ENCODE data around the gene CHN2. TPM values are rescaled to one million over a fixed set of nuclear protein-coding genes. Genes with fewer than 3 reads are reported as not detected.

The CHN2 gene
- total RNA-seq, 1 experiment from 2014 or later, result 7.7 TPM

GRCh38 chr7:29432721-29433120 lies 238.1 kb downstream of the CHN2 start:
- Histone ChIP-seq H3F3A (ENCODE audit: low read length, unreplicated experiment) (no peaks in the 10 kb centered on the region), H3K4me3 (ENCODE audit: low read length) (no peak overlapping the region), H3K4me2 (ENCODE audit: low read length) (no peak overlapping the region), H3K9me2 (replicated peaks; ENCODE audit: low read length) (no peaks in the 10 kb centered on the region), H3K9me3 (ENCODE audit: low read length) (no peaks in the 10 kb centered on the region), H3K4me1 (ENCODE audit: insufficient read depth, low read length) (no peaks in the 10 kb centered on the region), H2AFZ (ENCODE audit: low read length) (no peak overlapping the region), H3K36me3 (ENCODE audit: low read depth, low read length) (no peaks in the 10 kb centered on the region), H3K79me2 (ENCODE audit: low read length) (no peaks in the 10 kb centered on the region), H3K27me3 (ENCODE audit: low read length) (no peaks in the 10 kb centered on the region), H3K9ac (ENCODE audit: low read length) (no peak overlapping the region), H3K27ac (ENCODE audit: low read length) (no peak overlapping the region), H4K20me1 (ENCODE audit: low read length) (no peaks in the 10 kb centered on the region)
- BruUV-seq (replicated peaks), result no TSS peak
- intact Hi-C loops (cut with micrococcal nuclease), result no loop called here
- POLR2A ChIA-PET (ENCODE audit: unreplicated experiment), result no interaction called here
- ATAC-seq (no peak), DNase-seq (no peak)
- TF ChIP-seq, protein P1, sequence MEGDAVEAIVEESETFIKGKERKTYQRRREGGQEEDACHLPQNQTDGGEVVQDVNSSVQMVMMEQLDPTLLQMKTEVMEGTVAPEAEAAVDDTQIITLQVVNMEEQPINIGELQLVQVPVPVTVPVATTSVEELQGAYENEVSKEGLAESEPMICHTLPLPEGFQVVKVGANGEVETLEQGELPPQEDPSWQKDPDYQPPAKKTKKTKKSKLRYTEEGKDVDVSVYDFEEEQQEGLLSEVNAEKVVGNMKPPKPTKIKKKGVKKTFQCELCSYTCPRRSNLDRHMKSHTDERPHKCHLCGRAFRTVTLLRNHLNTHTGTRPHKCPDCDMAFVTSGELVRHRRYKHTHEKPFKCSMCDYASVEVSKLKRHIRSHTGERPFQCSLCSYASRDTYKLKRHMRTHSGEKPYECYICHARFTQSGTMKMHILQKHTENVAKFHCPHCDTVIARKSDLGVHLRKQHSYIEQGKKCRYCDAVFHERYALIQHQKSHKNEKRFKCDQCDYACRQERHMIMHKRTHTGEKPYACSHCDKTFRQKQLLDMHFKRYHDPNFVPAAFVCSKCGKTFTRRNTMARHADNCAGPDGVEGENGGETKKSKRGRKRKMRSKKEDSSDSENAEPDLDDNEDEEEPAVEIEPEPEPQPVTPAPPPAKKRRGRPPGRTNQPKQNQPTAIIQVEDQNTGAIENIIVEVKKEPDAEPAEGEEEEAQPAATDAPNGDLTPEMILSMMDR (conservative IDR thresholded peaks at IDR 0.05; ENCODE audit: low read depth, low read length), result no peak
- TF ChIP-seq EZH2phosphoT487 (IDR thresholded peaks at IDR 0.05; ENCODE audit: borderline replicate concordance, low read length), result no peak
- no peak for TF ChIP-seq EZH2 (IDR thresholded peaks at IDR 0.05; ENCODE audit: low read length, unreplicated experiment)
- CTCF ChIA-PET, result no interaction called here

DNA sequence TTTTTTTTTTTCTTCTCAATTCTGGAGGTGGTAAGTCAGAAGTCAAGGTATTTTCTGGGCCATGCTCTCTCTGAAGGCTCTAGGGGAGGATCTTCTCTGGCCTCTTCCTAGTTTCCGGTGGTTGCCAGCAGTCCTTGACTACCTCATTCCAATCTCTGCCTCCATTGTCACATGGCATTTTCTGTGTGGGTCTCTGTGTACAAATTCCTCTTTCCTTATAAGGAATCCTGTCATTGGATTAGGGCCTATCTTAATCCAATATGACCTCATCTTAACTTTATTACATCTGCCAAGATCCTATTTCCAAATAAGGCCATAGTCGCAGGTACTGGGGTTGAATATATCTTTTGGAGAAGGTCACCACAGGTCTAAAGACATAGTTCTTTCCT lies 239.8 kb downstream of the CHN2 start:
- Histone ChIP-seq H3K27me3 (ENCODE audit: low read length) (no peaks in the 10 kb centered on the region), H3K4me1 (ENCODE audit: insufficient read depth, low read length) (no peaks in the 10 kb centered on the region), H3K79me2 (ENCODE audit: low read length) (no peaks in the 10 kb centered on the region), H3K9ac (ENCODE audit: low read length) (no peak overlapping the region), H3K36me3 (ENCODE audit: low read depth, low read length) (no peaks in the 10 kb centered on the region), H3F3A (ENCODE audit: low read length, unreplicated experiment) (no peaks in the 10 kb centered on the region), H3K4me3 (ENCODE audit: low read length) (no peak overlapping the region), H3K9me3 (ENCODE audit: low read length) (no peaks in the 10 kb centered on the region), H3K9me2 (replicated peaks; ENCODE audit: low read length) (no peaks in the 10 kb centered on the region), H3K4me2 (ENCODE audit: low read length) (no peak overlapping the region), H3K27ac (ENCODE audit: low read length) (no peak overlapping the region), H4K20me1 (ENCODE audit: low read length) (no peaks in the 10 kb centered on the region), H2AFZ (ENCODE audit: low read length) (no peak overlapping the region)
- CTCF ChIA-PET, result no interaction called here
- intact Hi-C loops (cut with micrococcal nuclease), result no loop called here
- BruUV-seq (replicated peaks), result no TSS peak
- POLR2A ChIA-PET (ENCODE audit: unreplicated experiment), result no interaction called here
- TF ChIP-seq, protein P1 (conservative IDR thresholded peaks at IDR 0.05; ENCODE audit: low read depth, low read length), result no peak
- DNase-seq, result no peak
- no peak for ATAC-seq

GRCh38 chr7:29435167-29435566 lies 240.6 kb downstream of the CHN2 start:
- no peak overlapping the region for H3K27ac ChIP-seq (ENCODE audit: low read length)
- H3K9ac ChIP-seq (ENCODE audit: low read length), result no peak overlapping the region
- H2AFZ ChIP-seq (ENCODE audit: low read length), result no peak overlapping the region
- H4K20me1 ChIP-seq (ENCODE audit: low read length), result no peaks in the 10 kb centered on the region
- no peak overlapping the region for H3K4me3 ChIP-seq (ENCODE audit: low read length)
- no peaks in the 10 kb centered on the region for H3K36me3 ChIP-seq (ENCODE audit: low read depth, low read length)
- no peaks in the 10 kb centered on the region for H3K27me3 ChIP-seq (ENCODE audit: low read length)
- no peak for TF ChIP-seq EZH2 (IDR thresholded peaks at IDR 0.05; ENCODE audit: low read length, unreplicated experiment)
- no peak for TF ChIP-seq EZH2phosphoT487 (IDR thresholded peaks at IDR 0.05; ENCODE audit: borderline replicate concordance, low read length)
- TF ChIP-seq, protein P1 (conservative IDR thresholded peaks at IDR 0.05; ENCODE audit: low read depth, low read length), result no peak
- POLR2A ChIA-PET (ENCODE audit: unreplicated experiment), result no interaction called here
- no peaks in the 10 kb centered on the region for H3K9me3 ChIP-seq (ENCODE audit: low read length)
- intact Hi-C loops (cut with micrococcal nuclease), result no loop called here
- peak; percentile 12 for DNase-seq
- no peak overlapping the region for H3K4me2 ChIP-seq (ENCODE audit: low read length)
- H3K4me1 ChIP-seq (ENCODE audit: insufficient read depth, low read length), result no peaks in the 10 kb centered on the region
- CTCF ChIA-PET, result no interaction called here
- no peaks in the 10 kb centered on the region for H3K79me2 ChIP-seq (ENCODE audit: low read length)
- no TSS peak for BruUV-seq (replicated peaks)
- ATAC-seq, result no peak
- no peaks in the 10 kb centered on the region for H3F3A ChIP-seq (ENCODE audit: low read length, unreplicated experiment)
- no peaks in the 10 kb centered on the region for H3K9me2 ChIP-seq (replicated peaks; ENCODE audit: low read length)
